Measurements from ENCODE around the gene AZU1.
"Not testable (repeated sequence)": the region's sequence is repeated elsewhere in the genome, so short reads cannot be mapped to it uniquely, and the experiment has no call there.

AZU1 gene

GRCh38 chr19:852136-853013 lies 24.7 kb downstream of the AZU1 start, which contains the start of gene ELANE:
TSS of gene ELANE (plus strand) at chr19:852303. CDS start at chr19:852329, 26 bp downstream.
- DNase-seq (ENCODE audit: low read depth in 2 of 2, low spot score in 1 of 2): no peak

GRCh38 chr19:853014-853585 lies 25.5 kb downstream of the AZU1 start:
- no peak for DNase-seq (ENCODE audit: low read depth in 2 of 2, low spot score in 1 of 2)

- DNase-seq (ENCODE audit: low read depth in 2 of 2, low spot score in 1 of 2): not testable (repeated sequence)
Measured at GRCh38 chr19:853614-854220, 26.1 kb downstream of the AZU1 start.

GRCh38 chr19:854549-854948 lies 26.9 kb downstream of the AZU1 start:
- DNase-seq (ENCODE audit: low read depth in 2 of 2, low spot score in 1 of 2): no peak

GRCh38 chr19:855142-855541 lies 27.5 kb downstream of the AZU1 start:
- DNase-seq (ENCODE audit: low read depth in 2 of 2, low spot score in 1 of 2): no peak

- no peak for DNase-seq (ENCODE audit: low read depth in 2 of 2, low spot score in 1 of 2)
Measured at GRCh38 chr19:855566-856120, 28.0 kb downstream of the AZU1 start.

GRCh38 chr19:858284-858683 lies 30.6 kb downstream of the AZU1 start:
- no peak for DNase-seq (ENCODE audit: low read depth in 2 of 2, low spot score in 1 of 2)

- DNase-seq (ENCODE audit: low read depth in 2 of 2, low spot score in 1 of 2): no peak
Measured at GRCh38 chr19:858868-859843, 31.5 kb downstream of the AZU1 start, which contains the start of gene CFD. TSS of gene CFD (plus strand) at chr19:859664. CDS start at chr19:859690, 26 bp downstream.

DNA sequence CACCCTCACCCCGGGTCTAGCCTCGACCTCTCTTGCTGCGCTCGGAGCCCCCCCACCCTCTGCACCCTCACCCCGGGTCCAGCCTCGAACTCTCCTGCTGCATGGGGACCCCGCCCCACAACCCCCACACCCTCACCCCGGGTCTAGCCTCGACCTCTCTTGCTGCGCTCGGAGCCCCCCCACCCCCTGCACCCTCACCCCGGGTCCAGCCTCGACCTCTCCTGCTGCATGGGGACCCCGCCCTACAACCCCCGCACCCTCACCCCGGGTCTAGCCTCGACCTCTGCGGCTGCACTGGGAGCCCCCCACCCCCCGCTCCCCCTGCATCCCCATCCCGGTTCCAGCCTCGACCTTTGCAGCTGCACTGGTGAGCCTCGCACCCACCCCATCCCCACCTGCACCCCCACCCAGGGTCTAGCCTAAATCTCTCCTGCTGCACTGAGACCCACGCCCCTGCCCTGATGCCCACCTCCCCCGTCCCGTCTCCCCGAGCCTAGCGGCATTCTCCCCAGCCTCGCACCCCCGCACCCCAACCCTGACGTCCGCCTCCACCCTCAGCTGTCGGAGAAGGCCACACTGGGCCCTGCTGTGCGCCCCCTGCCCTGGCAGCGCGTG lies 33.6 kb downstream of the AZU1 start:
- DNase-seq (ENCODE audit: low read depth in 2 of 2, low spot score in 1 of 2): no peak

DNA sequence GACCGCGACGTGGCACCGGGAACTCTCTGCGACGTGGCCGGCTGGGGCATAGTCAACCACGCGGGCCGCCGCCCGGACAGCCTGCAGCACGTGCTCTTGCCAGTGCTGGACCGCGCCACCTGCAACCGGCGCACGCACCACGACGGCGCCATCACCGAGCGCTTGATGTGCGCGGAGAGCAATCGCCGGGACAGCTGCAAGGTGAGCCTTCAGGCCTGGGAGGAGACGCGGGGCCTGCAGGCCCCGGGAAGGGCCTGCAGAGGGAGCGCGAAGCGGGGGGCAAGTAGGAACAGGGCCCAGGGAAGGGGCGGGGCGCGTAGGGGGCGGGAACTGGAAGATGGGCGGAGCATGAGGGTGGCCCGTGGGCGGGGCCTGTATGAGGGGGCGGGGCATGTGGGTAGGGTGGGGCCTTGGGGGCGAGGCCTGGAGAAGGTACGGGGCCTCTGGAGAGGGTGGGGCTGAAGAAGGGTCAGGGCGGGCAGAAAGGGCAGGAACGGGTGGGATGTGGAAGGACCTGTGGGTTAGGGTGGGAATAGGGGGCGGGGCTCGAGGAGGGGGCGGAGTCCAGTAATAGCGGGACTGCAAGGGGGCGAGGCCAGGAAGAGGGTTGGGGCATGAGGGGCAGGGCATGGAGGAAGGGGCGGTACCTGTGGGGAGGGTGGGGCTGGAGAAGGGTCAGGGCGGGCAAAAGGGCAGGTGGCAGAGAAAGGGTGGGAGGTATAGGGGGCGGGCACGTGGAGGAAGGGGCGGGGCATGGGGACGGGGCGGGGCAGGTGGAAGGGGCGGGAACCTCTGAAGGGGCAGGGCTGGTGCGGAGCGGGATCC lies 34.3 kb downstream of the AZU1 start:
- DNase-seq (ENCODE audit: low read depth in 2 of 2, low spot score in 1 of 2): peak in 1 of 2 donors; percentile 35

GRCh38 chr19:862581-863314 lies 35.1 kb downstream of the AZU1 start:
- peak; percentile 51 to 63 for DNase-seq (ENCODE audit: low read depth in 2 of 2, low spot score in 1 of 2)

DNA sequence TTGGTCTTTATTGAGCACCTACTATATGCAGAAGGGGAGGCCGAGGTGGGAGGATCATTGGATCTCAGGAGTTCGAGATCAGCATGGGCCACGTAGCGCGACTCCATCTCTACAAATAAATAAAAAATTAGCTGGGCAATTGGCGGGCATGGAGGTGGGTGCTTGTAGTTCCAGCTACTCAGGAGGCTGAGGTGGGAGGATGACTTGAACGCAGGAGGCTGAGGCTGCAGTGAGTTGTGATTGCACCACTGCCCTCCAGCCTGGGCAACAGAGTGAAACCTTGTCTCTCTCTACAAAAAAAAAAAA lies 35.6 kb downstream of the AZU1 start:
- DNase-seq (ENCODE audit: low read depth in 2 of 2, low spot score in 1 of 2): no peak

DNA sequence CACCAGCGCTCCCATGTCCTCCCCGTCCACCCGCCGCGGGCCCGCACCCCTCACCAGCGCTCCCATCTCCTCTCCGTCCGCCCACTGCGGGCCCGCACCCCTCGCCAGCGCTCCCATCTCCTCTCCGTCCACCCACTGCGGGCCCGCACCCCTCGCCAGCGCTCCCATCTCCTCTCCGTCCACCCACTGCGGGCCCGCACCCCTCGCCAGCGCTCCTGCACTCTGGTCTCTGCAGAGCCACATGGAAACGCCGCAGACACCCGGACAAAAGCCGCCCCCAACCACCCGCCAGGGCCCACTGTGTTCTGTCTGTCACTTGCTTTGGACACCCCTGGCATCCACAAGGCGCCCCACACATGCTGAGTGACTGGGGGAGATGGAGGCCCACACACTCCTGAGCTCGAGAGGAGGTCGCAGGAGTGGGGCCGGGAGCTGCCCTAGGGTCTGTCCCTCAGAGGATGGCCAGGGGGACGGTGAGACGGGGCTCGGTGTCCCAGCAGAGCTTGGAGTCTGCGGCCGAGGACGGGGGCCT lies 39.2 kb downstream of the AZU1 start:
- DNase-seq (ENCODE audit: low read depth in 2 of 2, low spot score in 1 of 2): no peak

DNA sequence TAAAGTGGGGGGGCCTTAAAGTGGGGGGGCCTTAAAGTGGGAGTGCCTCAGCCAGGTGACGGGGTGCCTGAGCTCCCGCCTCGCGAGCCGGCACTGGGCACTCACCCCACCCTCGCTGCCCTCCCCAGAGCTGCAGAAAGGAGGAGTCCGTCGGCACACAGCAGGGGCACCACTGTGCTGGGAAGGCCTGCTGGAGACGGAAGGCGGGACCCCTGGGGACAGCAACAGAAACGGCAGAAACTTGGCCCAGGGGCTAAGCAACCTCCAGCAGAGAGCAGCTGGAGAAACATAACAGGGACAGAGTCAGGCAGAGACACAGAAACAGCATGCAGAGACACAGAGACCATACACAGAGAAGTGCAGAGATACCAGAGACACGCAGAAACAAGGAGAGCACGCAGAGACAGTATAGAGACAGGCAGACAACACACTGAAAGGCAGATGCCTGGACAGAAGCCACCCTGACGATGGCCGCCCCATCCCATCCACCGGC lies 39.7 kb downstream of the AZU1 start:
- DNase-seq (ENCODE audit: low read depth in 2 of 2, low spot score in 1 of 2): no peak

GRCh38 chr19:867855-868457 lies 40.3 kb downstream of the AZU1 start:
- no peak for DNase-seq (ENCODE audit: low read depth in 2 of 2, low spot score in 1 of 2)

- no peak for DNase-seq (ENCODE audit: low read depth in 2 of 2, low spot score in 1 of 2)
Measured at GRCh38 chr19:868458-869244, 41.0 kb downstream of the AZU1 start.
